ENCODE results near the gene HTT.

HTT gene

DNA sequence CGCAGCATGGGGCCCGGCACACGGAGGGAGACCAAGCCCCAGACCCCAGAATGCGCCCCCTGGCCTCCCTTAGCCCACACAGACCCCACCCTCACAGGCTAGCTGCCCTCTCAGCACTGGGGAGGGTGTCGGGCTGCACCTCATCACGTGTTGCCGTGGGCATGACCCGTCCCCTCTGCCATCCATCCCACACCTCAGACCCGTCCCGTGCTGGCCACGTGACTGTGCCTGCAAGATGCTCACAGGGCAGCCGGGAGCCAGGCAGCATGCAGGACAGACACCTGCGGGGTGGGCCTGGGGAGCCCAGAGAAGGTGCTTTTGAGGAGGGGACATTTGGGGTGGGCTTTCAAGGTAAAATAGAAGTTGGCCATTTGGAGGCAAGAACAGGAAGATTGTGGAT is 179.3 kb downstream of the HTT start:
- DNase-seq: no peak

DNA sequence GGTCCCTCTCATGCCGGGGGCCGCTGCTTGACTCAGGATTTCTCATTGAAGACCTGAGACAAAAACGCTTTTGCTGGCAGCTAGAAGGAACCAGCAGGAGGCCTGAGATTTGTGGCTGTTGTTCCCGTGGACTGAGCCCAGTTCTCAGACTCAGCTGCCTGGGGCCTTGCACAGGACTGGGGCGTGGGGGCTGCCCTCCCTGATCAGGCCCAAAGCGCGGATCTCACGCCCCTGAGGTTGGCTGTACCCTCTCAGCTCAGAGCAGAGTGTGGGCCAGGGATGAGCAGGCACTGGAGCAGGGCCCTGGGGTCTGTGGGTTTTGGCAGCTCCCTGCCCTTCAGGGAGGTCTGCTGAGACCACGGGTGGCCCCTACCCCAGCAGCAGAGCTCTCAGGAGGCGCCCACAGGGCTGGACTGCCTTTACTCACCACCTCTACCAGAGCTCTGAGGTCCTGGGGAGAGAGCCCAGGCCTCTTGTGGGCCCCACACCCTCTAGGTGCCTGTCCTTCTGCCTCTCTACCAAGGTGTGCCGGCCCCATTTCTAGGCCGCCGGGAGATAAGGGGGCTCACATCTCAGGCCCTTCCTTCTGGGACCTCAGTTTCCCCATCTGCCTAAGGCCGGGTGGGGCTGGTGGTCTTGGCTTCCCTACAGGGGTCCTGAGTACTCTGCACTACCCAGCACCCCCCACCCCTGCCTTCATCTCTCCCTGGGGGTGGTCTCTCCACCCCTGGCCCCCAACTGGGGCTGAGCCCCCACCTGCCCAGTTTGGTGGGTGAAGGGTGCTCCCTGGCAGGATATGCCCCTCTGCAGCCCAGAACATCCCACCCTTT is 180.0 kb downstream of the HTT start:
- DNase-seq: no peak

DNA sequence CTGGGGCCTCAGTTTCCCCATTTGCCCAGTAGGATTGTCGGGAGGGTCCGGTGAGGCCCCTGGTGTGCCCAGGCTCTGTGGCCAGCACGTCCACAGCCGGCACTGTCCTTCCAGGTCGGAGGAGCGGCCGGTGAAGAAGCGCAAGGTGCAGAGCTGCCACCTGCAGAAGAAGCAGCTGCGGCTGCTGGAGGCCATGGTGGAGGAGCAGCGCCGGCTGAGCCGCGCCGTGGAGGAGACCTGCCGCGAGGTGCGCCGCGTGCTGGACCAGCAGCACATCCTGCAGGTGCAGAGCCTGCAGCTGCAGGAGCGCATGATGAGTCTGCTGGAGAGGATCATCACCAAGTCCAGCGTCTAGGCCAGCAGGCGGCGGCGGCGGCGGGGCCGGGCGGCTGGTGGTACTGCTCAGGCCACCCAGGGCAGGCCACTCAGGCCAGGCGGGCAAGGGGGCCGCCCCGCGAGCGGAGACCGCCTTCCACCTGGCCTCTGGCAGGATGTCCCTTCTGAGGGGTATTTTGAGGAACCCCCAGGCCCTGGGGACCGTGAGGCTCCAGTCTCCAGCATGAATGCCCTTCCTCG is 181.2 kb downstream of the HTT start:
- DNase-seq: no peak

DNA sequence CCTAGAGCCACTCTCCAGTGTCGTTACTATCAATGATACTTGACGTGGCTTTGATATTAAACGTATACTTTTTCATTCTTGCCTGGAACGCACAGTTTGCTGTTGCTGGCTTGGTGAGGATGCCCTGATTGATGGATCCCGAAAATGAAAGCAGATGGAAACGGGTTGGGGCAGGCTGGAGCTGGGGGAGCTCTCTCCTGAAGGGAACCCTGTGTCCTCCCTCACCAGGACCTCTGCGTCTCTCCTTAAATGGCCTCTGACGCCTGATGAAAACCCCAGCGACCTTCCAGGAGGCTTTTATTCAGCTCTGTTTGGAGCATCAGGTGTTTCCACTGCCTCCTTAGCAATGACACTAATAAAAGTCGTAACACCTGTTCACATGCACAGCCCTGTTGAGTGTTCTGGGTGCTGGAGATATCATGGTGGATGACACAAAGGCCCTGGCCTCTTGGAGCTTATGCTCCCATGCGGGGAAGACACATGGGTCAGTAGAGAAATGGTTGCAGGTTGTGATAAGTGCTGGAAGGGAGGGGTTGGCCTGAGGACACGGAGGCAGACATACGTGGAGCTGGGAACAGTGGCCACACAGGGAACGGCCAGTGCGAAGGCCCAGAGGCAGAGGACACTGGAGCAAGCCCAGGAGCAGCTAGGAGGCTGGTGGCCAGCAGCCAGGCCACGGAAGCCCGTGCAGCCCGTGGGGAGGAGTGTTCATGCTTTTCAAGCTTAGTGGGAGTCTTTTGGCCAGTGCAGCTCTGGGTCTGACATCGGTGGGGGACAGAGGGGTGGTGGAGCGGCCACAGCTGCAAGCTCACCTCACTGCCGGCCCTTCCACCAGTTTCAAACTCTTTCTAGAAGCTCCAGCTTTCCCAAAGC is 182.0 kb downstream of the HTT start:
- no peak for DNase-seq

DNA sequence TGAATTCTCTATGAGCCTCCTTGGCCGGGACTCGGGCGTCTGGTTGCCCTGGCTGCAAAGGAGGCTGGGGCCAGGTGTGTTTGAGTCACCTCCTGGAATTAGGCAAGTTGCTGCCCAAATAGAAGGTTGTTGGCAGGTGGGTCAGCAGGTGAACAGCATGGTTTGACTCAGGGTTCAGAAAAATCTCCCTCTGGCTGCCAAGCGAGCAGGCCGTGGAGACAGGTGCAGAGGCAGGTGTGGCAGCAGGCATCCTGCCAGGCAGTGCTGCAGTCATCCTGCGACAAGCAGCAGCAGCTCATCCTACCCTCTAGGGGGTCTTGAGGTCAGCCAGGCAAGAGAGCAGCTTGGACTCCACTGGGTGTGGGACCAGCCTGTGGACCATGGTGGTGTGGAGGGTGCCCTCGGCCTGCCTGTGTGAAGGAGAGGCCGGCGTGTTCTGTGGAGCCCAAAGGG is 182.6 kb downstream of the HTT start:
- no peak for DNase-seq

DNA sequence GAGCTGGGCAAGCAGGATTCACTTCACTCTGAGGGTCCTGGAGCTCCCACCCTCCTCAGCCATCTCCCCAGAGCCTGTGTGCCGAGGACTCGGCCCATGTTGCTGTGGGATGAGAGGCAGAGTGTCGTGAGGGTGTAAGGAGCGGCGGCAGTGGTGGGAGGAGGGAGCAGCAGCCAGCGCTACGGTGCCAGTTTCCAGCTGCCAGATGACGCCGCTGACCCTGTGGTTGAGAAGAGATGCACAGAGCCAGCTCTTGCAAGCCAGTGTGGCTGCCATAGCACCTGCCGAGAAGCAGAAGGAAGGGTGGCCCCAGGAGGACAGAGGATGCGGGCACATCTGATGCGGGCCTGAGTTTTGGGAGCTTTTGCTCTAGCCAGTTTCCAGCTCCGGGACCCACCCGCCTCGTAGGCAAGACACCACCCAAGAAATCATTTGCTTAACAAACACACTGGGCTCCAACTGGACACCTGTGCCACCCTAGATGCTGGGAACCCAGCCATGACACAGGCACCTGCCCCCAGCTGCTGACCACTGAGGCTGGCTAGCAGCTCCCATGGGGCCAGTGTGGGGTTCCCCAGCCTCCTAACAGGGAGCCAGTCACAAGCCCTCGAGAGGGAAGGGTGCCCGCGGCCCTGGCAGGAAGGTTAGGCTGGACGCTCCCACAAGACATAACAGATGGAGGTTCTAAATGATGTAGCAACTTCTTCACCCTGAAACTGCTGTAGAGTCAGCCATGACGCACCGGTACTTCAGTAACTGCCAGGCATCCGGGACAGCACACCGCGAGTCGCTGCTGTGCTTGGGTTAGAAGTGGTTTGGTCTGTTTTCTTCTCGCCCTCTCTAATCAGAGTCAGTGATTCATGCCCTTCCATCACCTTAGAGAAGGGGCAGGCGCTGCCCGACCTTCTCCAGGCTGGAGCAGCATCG is 183.3 kb downstream of the HTT start:
- DNase-seq: no peak

DNA sequence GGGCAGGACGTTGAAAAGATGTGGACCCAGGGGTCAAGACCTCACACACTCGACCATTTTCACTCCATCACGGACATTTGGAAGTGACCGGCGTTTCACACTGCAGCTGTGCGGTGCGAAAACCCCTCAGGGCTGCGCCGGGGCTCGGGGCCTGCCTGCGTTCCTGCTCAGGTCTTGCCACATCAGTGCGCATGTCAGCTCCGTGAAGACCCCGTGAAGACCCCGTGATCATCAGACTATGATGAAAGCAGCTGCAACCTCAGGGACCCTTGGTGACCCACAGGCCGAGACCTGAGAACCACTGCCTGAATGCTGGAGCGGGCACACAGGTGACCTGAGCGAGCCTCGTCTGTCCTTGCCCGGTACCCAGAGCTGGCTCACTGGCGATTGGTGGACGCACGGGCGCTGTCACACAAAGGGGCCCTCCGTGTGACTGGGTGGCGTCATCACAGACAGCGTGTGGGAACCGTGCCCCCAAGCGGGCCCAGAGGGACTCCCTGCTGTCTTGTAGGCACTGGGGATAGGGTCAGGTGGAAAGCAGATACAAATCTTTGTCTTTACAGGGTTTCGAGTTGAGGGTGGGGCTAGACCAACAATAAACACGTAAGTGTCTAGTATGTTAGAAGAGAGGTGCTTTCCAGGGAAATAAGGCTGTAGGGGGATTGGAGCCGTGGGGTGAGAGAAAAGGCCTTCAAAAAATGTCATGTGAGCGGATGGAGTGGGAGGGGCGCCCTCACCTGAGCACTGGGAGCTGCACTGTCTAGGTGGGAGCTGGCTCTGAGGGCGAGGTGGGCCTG is 187.1 kb downstream of the HTT start:
- no peak for DNase-seq

GRCh38 chr4:3262208-3263052 is 187.9 kb downstream of the HTT start:
- no peak for DNase-seq

DNA sequence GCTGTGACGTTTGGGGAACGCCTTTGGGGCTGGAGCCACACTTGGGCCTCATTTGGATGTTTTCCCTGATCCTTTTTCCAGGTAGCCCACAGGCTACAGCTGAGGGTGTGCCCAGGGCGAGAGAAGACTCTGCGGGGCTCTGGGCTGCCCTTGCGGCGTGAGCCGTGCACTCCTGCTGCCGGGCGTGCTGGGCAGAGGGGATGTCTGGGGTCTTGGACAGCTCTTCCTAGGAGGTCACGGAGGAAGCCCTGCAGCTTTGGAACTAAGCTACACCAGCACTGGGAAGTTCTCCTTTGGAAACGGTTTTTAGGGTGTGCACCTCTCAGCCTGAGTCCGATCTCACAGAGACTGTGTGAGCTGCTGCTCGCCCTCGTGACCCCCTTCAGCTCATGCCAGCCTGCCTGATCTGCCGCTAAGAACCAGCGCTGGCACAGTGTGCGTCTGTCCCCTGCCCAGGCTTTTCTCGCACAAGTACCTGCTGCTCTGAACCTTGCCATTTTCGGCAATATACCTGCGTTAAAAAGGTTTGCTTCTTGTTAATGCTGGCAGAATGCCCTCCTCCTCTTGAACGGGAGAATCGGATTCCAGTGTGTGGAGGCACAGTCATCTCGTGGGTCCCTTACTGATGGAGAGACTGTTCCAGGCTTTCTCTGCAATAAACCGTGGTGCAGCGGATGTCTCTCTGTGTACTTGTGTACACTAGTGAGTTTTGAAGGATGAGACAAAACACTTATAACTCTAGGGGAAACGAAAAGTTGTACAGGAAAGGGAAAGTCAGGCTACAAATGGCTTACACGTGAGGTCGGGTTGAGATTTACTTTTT is 188.8 kb downstream of the HTT start:
- no peak for DNase-seq

DNA sequence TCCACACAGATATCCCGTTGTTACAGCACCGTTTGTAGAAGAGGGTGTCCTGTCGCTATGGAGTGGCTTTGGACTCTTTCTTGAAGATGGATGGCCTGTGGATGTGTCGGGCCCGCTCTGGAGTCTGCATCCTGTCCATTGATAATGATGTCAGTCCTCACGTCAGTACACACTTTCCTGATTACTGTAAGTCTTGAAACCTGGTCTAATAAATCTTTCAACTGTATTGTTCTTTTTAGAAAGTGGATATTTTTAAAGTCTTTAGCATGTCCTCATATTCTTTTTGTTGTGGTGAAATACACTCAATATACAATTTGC is 189.4 kb downstream of the HTT start:
- no peak for DNase-seq

- no peak for DNase-seq
These were observed 191.6 kb downstream of the HTT start for GRCh38 chr4:3266076-3266475.

- DNase-seq: no peak
These were observed 193.3 kb downstream of the HTT start for GRCh38 chr4:3267576-3268394.

- no peak for DNase-seq
These were observed 194.1 kb downstream of the HTT start for GRCh38 chr4:3268395-3269104.

GRCh38 chr4:3269105-3269927 is 194.8 kb downstream of the HTT start:
- no peak for DNase-seq

GRCh38 chr4:3269991-3270611 is 195.6 kb downstream of the HTT start:
- DNase-seq: no peak

GRCh38 chr4:3271131-3271530 is 196.7 kb downstream of the HTT start:
- no peak for DNase-seq

- DNase-seq: no peak
These were observed 202.5 kb downstream of the HTT start for GRCh38 chr4:3276986-3277385.
